PC-3 (cell line): ENCODE measurements around the gene MISP3. TPM values are rescaled to one million over a fixed set of nuclear protein-coding genes. Genes with fewer than 3 reads are reported as not detected.
A peak's percentile ranks its signal among the peaks of the same experiment; 100 is the strongest.

Experiments used
- ATAC-seq: fragments of 200-7000 bp; cut with Tn5 transposase; 2 replicates; pipeline ENCODE4 v1.9.1; 2020; ENCODE audit warnings: mild to moderate bottlenecking, moderate library complexity
- BruUV-seq: library from RNA; stranded (reverse); fragments of 400-500 nt; replicated peaks from 2 replicates; lab custom pipeline; 2021; lab: Mats Ljungman, UMichigan
- CTCF ChIA-PET: fragments of 300-600 bp; sonication (Branson Sonifier 250); formaldehyde crosslinking; loops from one replicate; lab custom pipeline; 2022; ENCODE audit warnings: antibody characterized with exemption; lab: Charles Lee
- POLR2A ChIA-PET: fragments of 300-600 bp; sonication (Branson Sonifier 250); formaldehyde crosslinking; loops from one replicate; lab custom pipeline; 2022; ENCODE audit warnings: antibody characterized with exemption; ENCODE audit not compliant: unreplicated experiment; lab: Charles Lee
- DNase-seq: peaks from one replicate; pipeline ENCODE4 v3.0.0-alpha.2; 2015
- H2AFZ ChIP-seq: fragments of 300-600 bp; sonication (generic); 2 replicates; pipeline ENCODE4 v1.6.0; 2016; ENCODE audit warnings: antibody characterized with exemption, low read length
- H3F3A ChIP-seq: fragments of 300-600 bp; sonication (generic); one replicate; pipeline ENCODE4 v1.6.0; 2017; ENCODE audit warnings: antibody characterized with exemption, low read length, control low read depth, mild to moderate bottlenecking; ENCODE audit not compliant: unreplicated experiment
- H3K27ac ChIP-seq: fragments of 300-600 bp; sonication (generic); 2 replicates; pipeline ENCODE4 v1.5.1; 2016; ENCODE audit warnings: mild to moderate bottlenecking, low read length
- H3K27me3 ChIP-seq: fragments of 300-600 bp; sonication (generic); 2 replicates; pipeline ENCODE4 v1.6.1; 2016; ENCODE audit warnings: low read length, mixed read lengths
- H3K36me3 ChIP-seq: fragments of 300-600 bp; sonication (generic); 2 replicates; pipeline ENCODE4 v1.6.1; 2016; ENCODE audit warnings: low read depth, mixed run types, low read length, mixed read lengths
- H3K4me1 ChIP-seq: fragments of 300-600 bp; sonication (generic); 2 replicates; pipeline ENCODE4 v1.5.1; 2016; ENCODE audit warnings: low read length; ENCODE audit not compliant: insufficient read depth
- H3K4me2 ChIP-seq: fragments of 300-600 bp; sonication (generic); 2 replicates; pipeline ENCODE4 v1.6.0; 2016; ENCODE audit warnings: low read length
- H3K4me3 ChIP-seq: fragments of 300-600 bp; sonication (generic); 2 replicates; pipeline ENCODE4 v1.5.1; 2016; ENCODE audit warnings: mild to moderate bottlenecking, low read length, mixed read lengths
- H3K79me2 ChIP-seq: fragments of 300-600 bp; sonication (generic); 2 replicates; pipeline ENCODE4 v1.6.1; 2017; ENCODE audit warnings: low read length, mixed read lengths
- H3K9ac ChIP-seq: fragments of 300-600 bp; sonication (generic); 2 replicates; pipeline ENCODE4 v1.6.0; 2016; ENCODE audit warnings: mild to moderate bottlenecking, low read length
- H3K9me2 ChIP-seq: fragments of 300-600 bp; sonication (generic); replicated peaks from 2 replicates; pipeline ENCODE4 v1.6.1; 2016; ENCODE audit warnings: mixed run types, low read length, mixed read lengths
- H3K9me3 ChIP-seq: fragments of 300-600 bp; sonication (generic); 2 replicates; pipeline ENCODE4 v1.6.1; 2016; ENCODE audit warnings: low read length, mixed read lengths
- H4K20me1 ChIP-seq: fragments of 300-600 bp; sonication (generic); 2 replicates; pipeline ENCODE4 v1.6.1; 2016; ENCODE audit warnings: low read length, mixed read lengths
- CTCF ChIP-seq: fragments of 300-600 bp; sonication (generic); conservative IDR thresholded peaks from 2 replicates; pipeline ENCODE4 v1.5.1; 2017; ENCODE audit warnings: antibody characterized with exemption, low read depth, mild to moderate bottlenecking, low read length
- EZH2 ChIP-seq: fragments of 300-600 bp; sonication (generic); IDR thresholded peaks from one replicate; pipeline ENCODE4 v1.6.1; 2017; ENCODE audit warnings: antibody characterized with exemption, mild to moderate bottlenecking, low read length; ENCODE audit not compliant: unreplicated experiment
- EZH2phosphoT487 ChIP-seq: fragments of 300-600 bp; sonication (generic); IDR thresholded peaks from 2 replicates; pipeline ENCODE4 v1.6.1; 2018; ENCODE audit warnings: mild to moderate bottlenecking, antibody characterized with exemption, low read length, borderline replicate concordance
- intact Hi-C: fragments of 100-400 bp; cut with micrococcal nuclease; formaldehyde crosslinking; loops from 2 replicates; pipeline ENCODE4 v1.9.0; 2023
- total RNA-seq: library from RNA; depleted of rRNA; stranded (reverse); fragments of >200 nt; gene quantifications from 2 replicates; pipeline ENCODE4 v1.2.3, GENCODE V29; 2014

MISP3 gene
- total RNA-seq, 1 experiment from 2014 or later, result 6.1 TPM

- TF ChIP-seq EZH2, result no peak
- intact Hi-C loops, result no loop called here
- Histone ChIP-seq H3K9ac (no peak overlapping the region), H3K79me2 (peaks cover 3% of the 10 kb centered on the region; the same call in 1 of the 2 replicates), H2AFZ (no peak overlapping the region), H3K9me2 (no peaks in the 10 kb centered on the region), H3K4me1 (no peaks in the 10 kb centered on the region), H3F3A (no peaks in the 10 kb centered on the region), H3K27me3 (no peaks in the 10 kb centered on the region), H3K9me3 (no peaks in the 10 kb centered on the region), H3K27ac (no peak overlapping the region), H3K4me2 (no peak overlapping the region), H3K36me3 (peaks cover 5% of the 10 kb centered on the region; the same call in 1 of the 2 replicates), H3K4me3 (no peak overlapping the region), H4K20me1 (no peaks in the 10 kb centered on the region)
- ChIA-PET CTCF (no interaction called here), POLR2A (no interaction called here)
- DNase-seq (peak; percentile 18), ATAC-seq (peak; percentile 53; the same call in 1 of the 2 replicates)
- BruUV-seq, result no TSS peak
Measured at GRCh38 chr19:14107581-14108461, 35.2 kb downstream of the MISP3 start.

GRCh38 chr19:14110650-14111049 lies 38.1 kb downstream of the MISP3 start:
- Histone ChIP-seq H3K4me3 (no peak overlapping the region), H3K27ac (no peak overlapping the region), H3K79me2 (peaks cover 19% of the 10 kb centered on the region), H3K27me3 (no peaks in the 10 kb centered on the region), H3K4me2 (no peak overlapping the region), H3K9me3 (no peaks in the 10 kb centered on the region), H4K20me1 (no peaks in the 10 kb centered on the region), H3K4me1 (no peaks in the 10 kb centered on the region; the same call in 1 of the 2 replicates), H3K36me3 (peaks cover 2% of the 10 kb centered on the region; the same call in 1 of the 2 replicates), H3K9ac (no peak overlapping the region), H3K9me2 (no peaks in the 10 kb centered on the region), H2AFZ (no peak overlapping the region), H3F3A (no peaks in the 10 kb centered on the region)
- intact Hi-C loops, result no loop called here
- BruUV-seq, result no TSS peak
- no peak for ATAC-seq
- POLR2A ChIA-PET, result no interaction called here
- CTCF ChIA-PET, result no interaction called here
- TF ChIP-seq EZH2phosphoT487 (no peak), CTCF (no peak), EZH2 (no peak)
- no peak for DNase-seq

- intact Hi-C loops, result no loop called here
- no peak for TF ChIP-seq EZH2
- no peak for TF ChIP-seq EZH2phosphoT487
- no peak for TF ChIP-seq CTCF
- H2AFZ ChIP-seq, result no peak overlapping the region
- H3K79me2 ChIP-seq, result peaks cover 27% of the 10 kb centered on the region
- BruUV-seq, result no TSS peak
- no peak overlapping the region for H3K4me2 ChIP-seq
- DNase-seq, result no peak
- ChIA-PET CTCF (no interaction called here), POLR2A (no interaction called here)
- no peaks in the 10 kb centered on the region for H3F3A ChIP-seq
- no peak overlapping the region for H3K27ac ChIP-seq
- H3K9me2 ChIP-seq, result no peaks in the 10 kb centered on the region
- H3K9ac ChIP-seq, result no peak overlapping the region
- ATAC-seq, result no peak
- H3K4me3 ChIP-seq, result no peak overlapping the region
- peaks cover 7% of the 10 kb centered on the region for H3K4me1 ChIP-seq
- H3K27me3 ChIP-seq, result no peaks in the 10 kb centered on the region
- H3K36me3 ChIP-seq, result no peaks in the 10 kb centered on the region
- no peaks in the 10 kb centered on the region for H3K9me3 ChIP-seq
- no peaks in the 10 kb centered on the region for H4K20me1 ChIP-seq
Measured at GRCh38 chr19:14111486-14111885, 38.9 kb downstream of the MISP3 start.
